Stomach smooth muscle (tissue), 2 donors: Measurements from ENCODE around the gene HIGD2A.

ENCODE experiments used
- H3K27ac ChIP-seq: one replicate; pipeline ENCODE4 v1.7.0; 2013; ENCODE audit warnings: mild to moderate bottlenecking, low read length, inconsistent platforms
- H3K27me3 ChIP-seq, 2 donors: one replicate each; pipeline ENCODE4 v1.7.0; 2013; ENCODE audit warnings: low read length in 2 of 2; ENCODE audit not compliant: insufficient read depth in 2 of 2, control insufficient read depth in 1 of 2
- H3K36me3 ChIP-seq, 2 donors: one replicate each; pipeline ENCODE4 v1.7.0; 2013; ENCODE audit warnings: low read length in 2 of 2; ENCODE audit not compliant: control insufficient read depth in 2 of 2, insufficient read depth in 2 of 2
- H3K4me1 ChIP-seq: one replicate; pipeline ENCODE4 v1.7.0; 2013; ENCODE audit warnings: low read length; ENCODE audit not compliant: control insufficient read depth, insufficient read depth
- H3K4me3 ChIP-seq, 2 donors: one replicate each; pipeline ENCODE4 v1.7.0; 2013; ENCODE audit warnings: low read length in 2 of 2
- H3K9ac ChIP-seq, 2 donors: one replicate each; pipeline ENCODE4 v1.7.0; 2013; ENCODE audit warnings: low read length in 2 of 2, mild to moderate bottlenecking in 1 of 2
- H3K9me3 ChIP-seq, 2 donors: one replicate each; pipeline ENCODE4 v1.7.0; 2013; ENCODE audit warnings: low read length in 2 of 2; ENCODE audit not compliant: control insufficient read depth in 2 of 2
- donor health status: healthy.
- donor health status: Pancreatic carcinoma.

The HIGD2A gene

DNA sequence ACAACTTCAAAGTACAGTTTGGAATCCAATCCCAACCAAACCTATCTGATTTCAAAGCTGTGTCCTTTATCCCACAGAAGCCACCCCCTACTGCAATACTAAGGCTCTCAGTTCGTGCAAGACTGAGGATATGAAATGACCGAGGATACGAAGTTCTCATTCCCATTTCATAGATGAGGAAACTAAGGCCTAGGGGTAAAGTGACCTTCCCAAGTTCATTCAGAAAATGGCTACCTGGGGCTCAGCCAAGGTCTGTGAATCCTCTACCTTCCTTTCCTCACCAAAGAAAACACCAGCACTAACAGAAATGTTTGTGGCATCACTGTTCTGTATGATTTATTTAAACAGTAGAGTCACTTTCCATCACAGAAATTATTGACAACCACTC, 32.4 kb upstream of the HIGD2A start:
- Histone ChIP-seq H3K9me3 (no peaks in the 10 kb centered on the region), H3K27me3 (no peaks in the 10 kb centered on the region), H3K4me1 (peaks cover 12% of the 10 kb centered on the region), H3K4me3 (no peak overlapping the region), H3K36me3 (peaks cover 31 to 42% of the 10 kb centered on the region in 2 donors), H3K27ac (no peak overlapping the region), H3K9ac (no peak overlapping the region)

DNA sequence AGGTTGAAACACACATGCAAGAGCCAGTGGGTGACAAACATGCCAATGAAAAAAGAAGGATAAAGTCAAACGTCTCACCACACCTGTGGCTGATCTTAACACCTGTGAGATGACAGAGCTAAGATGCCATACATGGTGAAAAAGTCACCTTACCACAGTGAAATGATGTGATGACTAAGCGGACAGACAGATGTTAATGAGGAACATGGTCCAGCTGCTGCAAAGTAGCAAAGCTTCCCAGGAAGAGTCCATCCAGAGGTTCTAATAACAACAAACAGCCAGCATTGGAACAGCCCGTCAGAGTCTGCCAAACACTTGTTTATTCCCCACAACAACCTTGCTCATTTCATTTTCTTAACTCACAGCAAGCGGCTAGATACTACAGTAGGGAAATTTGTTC, 28.9 kb upstream of the HIGD2A start:
- Histone ChIP-seq H3K4me1 (peaks cover 19% of the 10 kb centered on the region), H3K27me3 (no peaks in the 10 kb centered on the region), H3K27ac (no peak overlapping the region), H3K9ac (no peak overlapping the region), H3K36me3 (peaks cover 6 to 15% of the 10 kb centered on the region in 2 donors), H3K4me3 (peak overlapping the region in 1 of 2 donors; percentile 35), H3K9me3 (no peaks in the 10 kb centered on the region)

- H3K4me1 ChIP-seq: peaks cover 29% of the 10 kb centered on the region
Observed at GRCh38 chr5:176360894-176361436, 27.6 kb upstream of the HIGD2A start.

DNA sequence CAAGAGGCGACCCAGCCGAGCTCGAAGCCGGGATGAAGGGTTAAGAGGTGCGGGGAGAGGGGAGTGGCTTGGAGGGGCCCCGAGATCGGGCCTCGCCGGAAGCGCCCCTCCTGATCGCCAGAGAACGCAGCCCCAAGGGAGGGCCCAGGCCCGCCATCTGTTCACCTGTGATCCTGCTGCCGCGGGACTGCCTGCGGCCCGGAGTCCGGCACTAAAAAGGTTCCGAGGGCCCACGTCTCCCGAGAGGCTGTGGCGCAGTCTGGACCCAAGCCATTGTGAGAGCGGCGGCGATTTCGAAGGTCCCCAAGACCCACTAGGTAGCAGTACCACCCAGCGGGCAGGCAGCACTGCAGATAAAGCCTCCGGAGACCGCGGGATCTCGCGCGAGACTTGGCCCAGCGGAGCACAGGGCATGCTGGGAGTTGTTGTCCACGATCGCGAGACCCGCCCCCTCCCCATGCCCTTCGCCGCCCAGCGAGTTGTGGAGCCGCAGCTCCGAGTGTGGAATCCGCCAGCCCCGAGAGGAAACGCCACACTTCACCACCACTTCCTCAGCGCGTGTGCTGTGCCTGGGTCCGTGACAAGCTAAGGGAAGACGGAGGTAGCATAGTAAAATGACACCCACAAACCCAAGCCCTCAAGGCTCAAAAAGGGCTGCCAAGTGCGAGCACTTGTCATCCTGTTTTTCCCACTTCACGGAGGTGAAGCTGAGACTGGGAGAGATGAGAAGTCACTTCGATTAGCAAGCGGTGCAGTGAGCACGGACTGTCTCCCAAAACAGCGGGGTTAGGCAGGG, 26.9 kb upstream of the HIGD2A start, which contains the start of gene KIAA1191:
Gene KIAA1191 (minus strand): TSS at position 328 of the 796 bp plus-strand sequence. CDS start 2,256 bp downstream, outside the sequence.
- Histone ChIP-seq H3K4me1 (peaks cover 36% of the 10 kb centered on the region), H3K9me3 (no peaks in the 10 kb centered on the region), H3K36me3 (peaks cover 3 to 5% of the 10 kb centered on the region in 2 donors), H3K9ac (peak within 1 kb of the TSS; percentile 87 to 91), H3K4me3 (peak within 1 kb of the TSS; percentile 76 to 95), H3K27ac (peak within 1 kb of the TSS; percentile 46), H3K27me3 (no peaks in the 10 kb centered on the region)

More at GRCh38 chr5:176360894-176361436, 27.6 kb upstream of the HIGD2A start:
- Histone ChIP-seq H3K27ac (peak overlapping the region; percentile 46), H3K36me3 (peaks cover 3 to 7% of the 10 kb centered on the region in 2 donors), H3K9ac (peak overlapping the region; percentile 87 to 91), H3K4me3 (peak overlapping the region; percentile 76 to 95), H3K9me3 (no peaks in the 10 kb centered on the region), H3K27me3 (no peaks in the 10 kb centered on the region)

GRCh38 chr5:176362233-176362490, 26.4 kb upstream of the HIGD2A start:
- H3K36me3 ChIP-seq: peaks cover 3 to 5% of the 10 kb centered on the region in 2 donors
- no peaks in the 10 kb centered on the region for H3K9me3 ChIP-seq
- no peaks in the 10 kb centered on the region for H3K27me3 ChIP-seq
- H3K4me1 ChIP-seq: peaks cover 37% of the 10 kb centered on the region
- peak overlapping the region; percentile 87 to 91 for H3K9ac ChIP-seq
- peak overlapping the region; percentile 76 to 95 for H3K4me3 ChIP-seq
- H3K27ac ChIP-seq: no peak overlapping the region

DNA sequence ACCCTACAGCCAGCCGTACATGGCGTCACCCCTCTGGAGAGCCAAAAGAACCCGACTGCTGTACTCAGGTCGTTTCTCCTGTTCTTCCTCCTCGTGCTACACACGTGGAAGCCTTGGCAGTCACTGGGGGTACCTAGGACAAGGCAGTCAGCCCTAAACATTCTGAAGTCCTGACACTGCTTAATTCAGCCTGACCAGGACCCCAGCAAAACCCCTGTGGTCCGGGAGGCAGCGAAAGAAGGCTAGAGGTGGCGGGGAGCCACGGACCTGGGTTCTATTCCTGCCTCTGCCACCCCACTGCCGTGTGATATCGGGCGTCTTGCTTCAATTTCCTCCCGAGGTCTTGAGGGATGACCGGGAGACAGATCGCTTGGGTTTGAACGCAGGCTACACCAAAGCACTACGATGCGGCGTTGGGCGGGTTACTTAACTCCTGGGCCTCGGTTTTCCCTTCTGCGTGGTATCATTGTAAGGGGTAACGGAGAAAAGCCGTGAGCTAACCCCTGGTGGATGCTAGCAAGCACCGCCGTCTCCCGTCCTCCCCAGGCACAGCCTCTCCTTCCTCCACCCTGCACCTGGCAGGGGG, 23.7 kb upstream of the HIGD2A start:
- H3K4me1 ChIP-seq: peaks cover 35% of the 10 kb centered on the region
- H3K27ac ChIP-seq: peak overlapping the region; percentile 84
- peaks cover 3 to 16% of the 10 kb centered on the region in 2 donors for H3K36me3 ChIP-seq
- H3K9ac ChIP-seq: peak overlapping the region; percentile 84 to 89
- H3K9me3 ChIP-seq: no peaks in the 10 kb centered on the region
- H3K4me3 ChIP-seq: peak overlapping the region; percentile 70 to 85
- H3K27me3 ChIP-seq: no peaks in the 10 kb centered on the region

GRCh38 chr5:176365351-176366231, 23.0 kb upstream of the HIGD2A start, which contains the start of gene ARL10:
TSS of gene ARL10 (plus strand) at chr5:176365487. CDS start at chr5:176365564, 77 bp downstream.
- H3K36me3 ChIP-seq: peaks cover 3 to 21% of the 10 kb centered on the region in 2 donors
- H3K9ac ChIP-seq: peak within 1 kb of the TSS; percentile 84 to 89
- H3K9me3 ChIP-seq: no peaks in the 10 kb centered on the region
- H3K4me3 ChIP-seq: peak within 1 kb of the TSS; percentile 70 to 85
- peaks cover 31% of the 10 kb centered on the region for H3K4me1 ChIP-seq
- peak within 1 kb of the TSS; percentile 84 for H3K27ac ChIP-seq
- H3K27me3 ChIP-seq: no peaks in the 10 kb centered on the region

DNA sequence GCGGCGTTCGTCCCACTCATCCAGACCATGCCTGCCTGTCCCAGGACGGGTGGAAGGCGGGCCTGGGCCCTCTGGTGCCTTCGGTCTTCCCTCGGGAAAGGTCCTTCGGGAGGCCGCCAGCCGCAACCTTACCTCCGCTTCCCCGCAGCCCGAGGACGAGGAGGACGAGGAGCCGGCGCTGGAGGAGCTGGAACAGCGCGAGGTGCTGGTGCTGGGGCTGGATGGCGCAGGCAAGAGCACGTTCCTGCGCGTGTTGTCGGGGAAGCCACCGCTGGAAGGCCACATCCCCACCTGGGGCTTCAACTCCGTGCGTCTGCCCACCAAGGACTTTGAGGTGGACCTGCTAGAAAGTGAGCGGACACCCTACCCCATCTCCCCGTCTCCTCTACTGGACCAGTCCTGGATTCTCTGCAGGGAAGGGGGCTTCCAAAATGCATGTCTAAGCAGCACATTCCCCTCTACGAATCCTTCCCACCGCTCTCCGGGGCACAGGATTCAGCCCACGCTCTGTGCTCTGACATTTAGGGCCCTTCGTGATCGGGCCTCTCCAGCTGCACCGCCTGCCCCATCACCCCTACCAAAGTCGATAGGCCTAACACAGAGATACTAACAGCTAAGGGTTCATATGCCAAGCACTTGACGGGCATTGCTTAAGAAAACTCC, 22.2 kb upstream of the HIGD2A start:
- Histone ChIP-seq H3K4me1 (peaks cover 27% of the 10 kb centered on the region), H3K9ac (peak overlapping the region; percentile 84 to 89), H3K27ac (peak overlapping the region; percentile 84), H3K4me3 (peak overlapping the region; percentile 70 to 85), H3K9me3 (no peaks in the 10 kb centered on the region), H3K27me3 (no peaks in the 10 kb centered on the region), H3K36me3 (peaks cover 3 to 25% of the 10 kb centered on the region in 2 donors)

- Histone ChIP-seq H3K9ac (no peak overlapping the region), H3K36me3 (peaks cover 6 to 36% of the 10 kb centered on the region in 2 donors)
Observed at GRCh38 chr5:176368726-176369125, 19.8 kb upstream of the HIGD2A start.

More at GRCh38 chr5:176368726-176369125, 19.8 kb upstream of the HIGD2A start:
- Histone ChIP-seq H3K4me1 (peaks cover 24% of the 10 kb centered on the region), H3K27me3 (no peaks in the 10 kb centered on the region), H3K27ac (no peak overlapping the region), H3K4me3 (no peak overlapping the region), H3K9me3 (no peaks in the 10 kb centered on the region)
